HG03469 (cell line): ENCODE results near the gene FTHL17.

Experiments
- ATAC-seq: cut with Tn5 transposase; IDR thresholded peaks from one replicate; pipeline ENCODE4 v1.9.1; 2021; ENCODE audit warnings: mild to moderate bottlenecking, moderate library complexity, moderate number of reproducible peaks; ENCODE audit not compliant: unreplicated experiment

FTHL17 gene

DNA sequence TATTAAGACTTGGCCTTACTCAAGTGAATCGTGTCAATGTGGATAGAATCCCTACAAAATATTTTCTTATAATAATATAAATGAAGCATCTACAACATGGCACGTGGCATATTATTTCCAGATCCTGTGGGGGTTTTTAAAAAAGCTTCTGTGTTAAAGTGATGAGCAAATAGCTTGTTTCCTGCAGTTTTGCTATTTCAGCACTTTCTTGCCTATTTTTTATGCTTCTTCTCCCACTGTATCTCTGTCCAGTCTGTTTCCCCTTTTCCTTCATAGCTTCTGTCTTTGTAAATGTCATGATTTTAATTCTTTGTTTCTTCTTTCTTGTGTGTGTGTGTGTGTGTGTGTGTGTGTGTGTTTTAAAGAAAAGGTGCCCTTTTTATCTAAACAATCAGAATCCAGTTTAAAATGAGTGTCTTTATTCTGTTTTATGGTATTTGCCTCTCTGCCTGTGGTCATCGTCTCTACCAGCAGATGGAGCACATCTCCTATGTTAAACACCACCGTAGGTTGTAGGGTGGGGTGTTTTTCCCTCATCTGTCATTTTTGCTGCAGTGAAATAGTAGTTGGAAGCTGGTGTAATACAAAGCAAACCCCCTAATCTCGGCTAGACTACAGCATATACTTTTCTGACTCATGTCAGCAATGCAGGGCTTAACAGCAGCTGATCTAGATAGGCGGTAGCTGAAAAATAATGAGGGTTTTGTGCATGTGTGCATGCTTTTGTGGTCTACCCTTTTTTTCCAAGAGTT is 33.1 kb downstream of the FTHL17 start:
- peak; percentile 68 for ATAC-seq

GRCh38 chrX:31036895-31037294 is 34.9 kb downstream of the FTHL17 start:
- ATAC-seq: peak; percentile 60

GRCh38 chrX:31027351-31027750 is 44.5 kb downstream of the FTHL17 start:
- ATAC-seq: no peak

- ATAC-seq: no peak
These were observed 47.0 kb downstream of the FTHL17 start for GRCh38 chrX:31024866-31025265.

DNA sequence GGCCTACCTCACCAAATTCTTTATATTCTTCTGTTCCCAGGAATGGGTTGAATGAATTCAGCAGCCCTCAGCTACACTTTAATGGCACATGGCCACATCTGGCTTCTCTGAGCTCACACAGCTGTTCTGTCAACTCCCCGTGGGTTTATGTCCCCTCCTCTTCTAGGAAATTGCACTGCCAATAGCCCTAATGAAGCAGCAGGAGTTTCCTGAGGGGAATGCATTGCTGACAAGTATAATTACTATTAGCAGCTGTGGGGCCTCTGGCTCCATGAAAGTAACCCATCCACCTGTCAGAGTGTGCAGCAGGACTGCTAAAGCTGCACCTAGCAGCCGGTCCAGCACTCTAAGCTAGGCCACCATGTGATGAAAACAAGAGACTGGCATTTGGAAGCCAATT is 50.3 kb downstream of the FTHL17 start:
- ATAC-seq: no peak
